CD4-positive, alpha-beta T cell treated with Interleukin-10 for 1 hour (primary cell): ENCODE results near the gene C12orf43.

ENCODE experiments used
- DNase-seq: peaks from one replicate; pipeline ENCODE4 v3.0.0-alpha.2; 2020

The C12orf43 gene

GRCh38 chr12:120972870-120973543 lies 43.3 kb downstream of the C12orf43 start:
- no peak for DNase-seq

GRCh38 chr12:120971299-120972180 lies 44.7 kb downstream of the C12orf43 start:
- DNase-seq = peak; percentile 72

GRCh38 chr12:120970310-120970709 lies 46.0 kb downstream of the C12orf43 start:
- DNase-seq = no peak

GRCh38 chr12:120965534-120966091 lies 50.7 kb downstream of the C12orf43 start:
- DNase-seq = no peak

GRCh38 chr12:120964298-120964697 lies 52.0 kb downstream of the C12orf43 start:
- DNase-seq = no peak

- DNase-seq = no peak
These were observed 53.7 kb downstream of the C12orf43 start for GRCh38 chr12:120962532-120963020.

- no peak for DNase-seq
These were observed 54.4 kb downstream of the C12orf43 start for GRCh38 chr12:120961604-120962531.

GRCh38 chr12:120960657-120961056 lies 55.6 kb downstream of the C12orf43 start:
- no peak for DNase-seq

GRCh38 chr12:120959111-120959878 lies 57.0 kb downstream of the C12orf43 start:
- DNase-seq = no peak

- no peak for DNase-seq
These were observed 59.5 kb downstream of the C12orf43 start for GRCh38 chr12:120956579-120957300.

- no peak for DNase-seq
These were observed 61.1 kb downstream of the C12orf43 start for GRCh38 chr12:120955232-120955631.

- no peak for DNase-seq
These were observed 65.5 kb downstream of the C12orf43 start for GRCh38 chr12:120950807-120951206.
